ENCODE data around the gene CKS1B.

GRCh38 chr1:155024315-155024714, 49.8 kb downstream of the CKS1B start:
- TF ChIP-seq CTCF (IDR thresholded peaks at IDR 0.05) (no peak), RFX5 (IDR thresholded peaks at IDR 0.05) (no peak), CEBPB (IDR thresholded peaks at IDR 0.05) (no peak), POLR2A (IDR thresholded peaks at IDR 0.05; ENCODE audit: low read length) (no peak), RAD21 (conservative IDR thresholded peaks at IDR 0.05 in 1 of 2, IDR thresholded peaks at IDR 0.05 in 1 of 2) (no peak), SREBF2 (IDR thresholded peaks at IDR 0.05) (no peak), FOSL2 (IDR thresholded peaks at IDR 0.05) (no peak), FOSL2 (CRISPR knock-in tag; IDR thresholded peaks at IDR 0.05) (no peak), ZSCAN20 (CRISPR knock-in tag; IDR thresholded peaks at IDR 0.05) (no peak), CHD2 (IDR thresholded peaks at IDR 0.05; ENCODE audit: low read length, partially characterized antibody) (no peak), ESRRA (IDR thresholded peaks at IDR 0.05; ENCODE audit: borderline replicate concordance, low read length) (no peak), HES2 (IDR thresholded peaks at IDR 0.05) (no peak), NR3C1 (IDR thresholded peaks at IDR 0.05) (no peak)
